Activated CD8-positive, alpha-beta memory T cell treated with anti-CD3 and anti-CD28 coated beads for 24 hours (primary cell): ENCODE measurements around the gene ANAPC16.
A peak's percentile ranks its signal among the peaks of the same experiment; 100 is the strongest.
"Not testable (repeated sequence)": the region's sequence is repeated elsewhere in the genome, so short reads cannot be mapped to it uniquely, and the experiment has no call there.

Experiments used
- DNase-seq: peaks from one replicate; pipeline ENCODE4 v3.0.0-alpha.2; 2020

Gene ANAPC16

DNA sequence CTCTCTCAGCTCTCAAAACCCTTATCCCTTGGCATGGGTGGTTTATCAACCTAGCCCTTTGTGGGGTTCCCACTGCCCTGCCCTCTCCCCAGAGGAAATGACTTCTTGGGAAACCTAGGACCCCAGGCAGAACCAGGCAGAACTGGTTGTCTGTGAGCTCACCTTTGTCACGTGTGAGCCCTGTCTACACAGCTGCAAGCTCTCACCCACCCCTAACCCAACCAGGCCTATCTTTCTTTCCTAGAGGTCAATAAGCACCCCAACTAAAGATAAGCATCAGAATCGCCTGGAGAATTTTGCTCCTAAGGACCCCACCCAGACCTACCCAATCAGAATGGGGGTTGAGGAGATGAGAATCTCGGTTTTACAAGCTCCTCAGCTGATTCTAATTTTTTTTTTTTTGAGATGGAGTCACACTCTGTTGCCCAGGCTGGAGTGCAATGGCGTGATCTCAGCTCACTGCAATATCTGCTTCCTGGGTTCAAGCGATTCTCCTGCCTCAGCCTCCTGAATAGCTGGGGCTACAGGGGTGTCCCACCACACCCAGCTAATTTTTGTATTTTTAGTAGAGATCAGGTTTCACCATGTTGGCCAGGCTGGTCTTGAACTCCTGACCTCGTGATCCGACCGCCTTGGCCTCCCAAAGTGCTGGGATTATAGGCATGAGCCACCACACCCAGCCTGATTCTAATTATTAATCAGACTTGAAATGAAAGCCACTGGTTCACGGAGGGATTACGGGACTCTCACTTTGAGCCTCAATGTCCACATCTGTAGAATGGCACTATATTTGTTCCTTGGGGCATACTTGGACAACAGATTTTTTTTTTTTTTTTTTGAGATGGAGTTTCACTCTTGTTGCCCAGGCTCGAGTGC lies 50.4 kb downstream of the ANAPC16 start:
- no peak for DNase-seq

DNA sequence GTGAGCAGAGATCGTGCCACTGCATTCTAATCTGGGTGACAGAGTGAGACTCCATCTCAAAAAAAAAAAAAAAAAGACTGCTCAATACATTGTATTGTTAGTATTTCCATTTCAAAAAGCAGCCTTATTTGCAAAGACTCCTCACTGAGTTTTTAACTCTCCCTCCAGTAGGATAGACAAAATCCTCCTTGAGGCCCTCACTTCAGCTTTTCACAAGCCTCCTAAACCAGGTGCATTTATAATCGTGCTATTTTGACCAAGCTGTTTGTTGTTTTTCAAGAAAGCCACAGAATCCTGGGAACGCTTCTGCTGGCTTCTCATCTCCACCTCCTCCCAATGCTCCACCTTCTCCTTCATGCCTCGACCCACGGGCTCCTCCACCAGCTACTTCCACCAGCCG lies 51.6 kb downstream of the ANAPC16 start:
- no peak for DNase-seq

DNA sequence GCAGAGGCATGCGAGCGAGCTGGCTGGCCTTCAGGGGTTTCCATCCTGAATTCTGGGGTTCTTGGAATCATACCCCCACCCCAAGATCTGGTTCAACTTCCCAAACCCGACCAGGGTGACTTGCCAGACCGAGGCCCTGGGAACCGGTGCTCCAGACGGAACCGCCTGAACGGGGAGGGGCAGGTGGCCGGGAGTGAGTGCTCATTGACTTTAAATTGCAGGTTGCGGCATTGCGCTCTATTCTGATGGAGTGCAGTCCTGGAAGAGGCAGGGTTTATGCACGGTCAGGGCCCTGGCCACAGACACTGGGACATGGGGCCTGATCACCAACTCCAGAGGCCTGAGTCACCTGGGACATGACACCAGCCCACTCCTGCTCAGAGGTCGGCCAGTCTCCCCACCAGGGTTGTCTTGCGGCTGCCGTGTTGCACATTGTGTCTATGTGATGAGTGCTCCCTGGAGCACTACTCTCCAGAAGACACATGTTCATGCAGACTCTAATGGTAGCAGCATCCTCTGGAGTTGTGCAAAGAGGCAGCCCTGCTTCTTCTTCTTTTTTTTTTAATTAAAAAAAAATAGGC lies 52.1 kb downstream of the ANAPC16 start:
- no peak for DNase-seq

DNA sequence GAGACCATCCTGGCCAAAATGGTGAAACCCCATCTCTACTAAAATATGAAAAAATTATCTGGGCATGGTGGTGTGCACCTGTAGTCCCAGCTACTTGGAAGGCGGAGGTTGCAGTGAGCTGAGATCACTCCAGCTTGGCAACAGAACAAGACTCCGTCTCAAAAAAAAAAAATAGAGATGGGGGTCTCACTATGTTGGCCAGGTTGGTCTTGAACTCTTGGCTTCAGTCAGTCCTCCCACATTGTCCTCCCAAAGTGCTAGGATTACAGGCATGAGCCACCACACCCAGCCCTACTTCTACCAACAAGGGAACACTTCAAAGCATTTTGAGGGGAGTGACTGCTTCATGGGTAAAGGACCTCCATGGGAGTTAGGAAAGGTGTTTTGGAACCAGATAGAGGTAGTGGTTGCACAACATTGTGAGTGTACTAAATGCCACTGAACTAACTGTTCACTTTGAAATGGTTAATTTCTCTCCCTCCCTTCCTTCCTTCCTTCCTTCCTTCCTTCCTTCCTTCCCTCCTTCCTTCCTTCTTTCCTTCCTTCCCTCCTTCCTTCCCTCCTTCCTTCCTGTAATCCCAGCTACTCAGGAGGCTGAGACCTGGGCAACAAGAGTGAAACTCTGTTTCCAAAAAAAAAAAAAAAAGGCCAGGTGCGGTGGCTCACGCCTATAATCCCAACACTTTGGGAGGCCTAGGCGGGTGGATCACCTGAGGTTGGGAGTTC lies 52.8 kb downstream of the ANAPC16 start:
- DNase-seq = not testable (repeated sequence)

DNA sequence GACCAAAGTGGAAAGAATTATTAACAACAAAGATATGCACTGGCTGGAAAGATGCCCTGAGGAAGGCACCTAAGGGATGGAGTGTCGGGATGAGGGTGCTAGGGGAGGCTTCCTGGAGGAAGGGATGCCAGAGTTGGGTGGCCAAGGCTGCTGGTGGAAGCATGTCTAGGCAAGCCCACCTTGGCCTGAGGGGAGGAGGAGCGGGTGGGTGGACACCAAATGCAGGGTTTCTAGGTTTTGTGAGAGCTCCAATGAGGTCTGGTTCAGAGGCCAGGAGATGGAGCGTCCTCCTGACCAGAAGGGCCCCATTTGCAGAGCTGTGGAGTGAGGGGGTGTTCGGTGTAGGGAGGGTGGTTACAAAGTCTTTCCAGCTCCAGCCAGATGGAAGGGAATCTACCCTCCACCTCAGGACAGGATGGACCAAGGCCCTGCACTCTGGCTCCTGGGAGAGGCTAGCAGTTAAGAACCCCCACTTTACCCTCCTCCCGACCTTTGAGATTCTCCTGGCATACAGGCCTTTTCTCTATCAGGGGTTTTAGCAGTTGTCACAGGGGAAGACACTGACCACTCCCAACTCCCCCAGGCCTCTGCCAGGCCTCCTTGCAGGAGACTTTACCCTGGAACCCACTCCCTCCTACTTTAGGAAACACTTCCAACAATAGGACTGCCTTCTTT lies 54.9 kb downstream of the ANAPC16 start:
- no peak for DNase-seq

DNA sequence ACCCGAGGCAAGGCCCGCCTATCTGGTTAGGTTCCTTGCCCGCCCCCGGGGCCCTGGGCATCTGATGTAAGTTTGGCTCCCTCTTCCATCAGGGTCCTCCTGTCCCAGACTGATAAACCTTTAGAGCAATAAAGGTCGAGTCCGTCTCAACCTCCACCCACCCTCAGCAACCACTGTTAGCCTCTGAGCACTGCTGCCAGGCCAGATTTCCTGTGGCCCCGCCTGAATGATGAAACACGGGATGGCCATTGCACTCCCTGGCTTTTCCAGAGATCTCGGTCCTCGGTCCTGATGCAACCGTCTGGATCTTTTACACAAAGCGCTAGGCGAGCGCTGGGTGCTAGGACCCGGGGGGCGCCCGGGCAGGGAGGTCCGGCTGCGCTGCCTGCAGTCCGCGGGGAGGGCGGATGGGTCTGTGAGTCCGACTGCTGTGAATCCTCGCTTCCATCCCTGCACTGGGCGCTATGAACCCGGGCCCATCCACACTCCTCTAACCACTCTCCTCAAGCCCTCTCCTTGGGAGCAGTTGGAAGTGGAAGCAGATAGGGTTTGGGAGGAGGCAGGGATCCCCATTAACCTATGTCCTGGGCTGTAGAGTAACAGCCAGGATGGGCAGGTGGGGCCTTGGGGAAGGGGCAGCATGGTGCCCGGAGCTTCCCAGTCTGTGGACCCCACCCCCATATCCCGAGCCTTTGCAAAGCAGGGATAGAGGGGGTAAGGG lies 57.0 kb downstream of the ANAPC16 start:
- peak; percentile 82 for DNase-seq

DNA sequence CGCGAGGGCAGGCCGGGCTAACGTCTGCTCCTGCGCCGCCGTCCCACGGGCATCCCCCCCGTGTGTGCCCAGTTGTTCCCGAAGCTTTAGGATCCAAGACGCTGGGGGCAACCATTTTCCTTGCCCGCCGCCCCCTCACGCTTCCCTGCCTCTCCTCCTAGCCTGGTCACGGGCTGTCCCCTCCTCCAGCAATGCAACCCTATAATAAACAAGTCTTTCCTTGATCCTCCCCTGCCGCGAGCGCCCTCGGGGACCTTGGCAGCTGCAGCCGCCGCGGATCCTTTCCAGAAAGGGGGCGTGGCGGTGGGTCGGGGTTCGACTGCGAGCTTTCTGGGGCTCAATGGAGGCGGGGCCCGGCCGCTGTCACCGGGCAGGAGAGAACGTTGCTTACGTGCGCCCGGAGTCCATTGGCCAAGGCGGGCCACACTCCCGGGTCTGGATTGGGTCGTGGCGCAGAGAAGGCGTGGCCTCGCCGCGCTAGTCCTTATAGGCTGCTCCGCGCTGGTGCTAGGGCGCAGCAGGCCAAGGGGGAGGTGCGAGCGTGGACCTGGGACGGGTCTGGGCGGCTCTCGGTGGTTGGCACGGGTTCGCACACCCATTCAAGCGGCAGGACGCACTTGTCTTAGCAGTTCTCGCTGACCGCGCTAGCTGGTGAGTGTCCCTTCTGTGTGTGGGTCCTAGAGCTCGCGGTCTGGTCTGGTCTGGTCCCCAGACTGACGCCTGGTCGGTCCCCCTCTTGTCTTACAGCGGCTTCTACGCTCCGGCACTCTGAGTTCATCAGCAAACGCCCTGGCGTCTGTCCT lies 57.8 kb downstream of the ANAPC16 start, which contains the start of gene DDIT4:
Gene DDIT4 (plus strand): TSS at position 515 of the 803 bp plus-strand sequence. CDS start 293 bp downstream, outside the sequence.
- peak; percentile 98 for DNase-seq

DNA sequence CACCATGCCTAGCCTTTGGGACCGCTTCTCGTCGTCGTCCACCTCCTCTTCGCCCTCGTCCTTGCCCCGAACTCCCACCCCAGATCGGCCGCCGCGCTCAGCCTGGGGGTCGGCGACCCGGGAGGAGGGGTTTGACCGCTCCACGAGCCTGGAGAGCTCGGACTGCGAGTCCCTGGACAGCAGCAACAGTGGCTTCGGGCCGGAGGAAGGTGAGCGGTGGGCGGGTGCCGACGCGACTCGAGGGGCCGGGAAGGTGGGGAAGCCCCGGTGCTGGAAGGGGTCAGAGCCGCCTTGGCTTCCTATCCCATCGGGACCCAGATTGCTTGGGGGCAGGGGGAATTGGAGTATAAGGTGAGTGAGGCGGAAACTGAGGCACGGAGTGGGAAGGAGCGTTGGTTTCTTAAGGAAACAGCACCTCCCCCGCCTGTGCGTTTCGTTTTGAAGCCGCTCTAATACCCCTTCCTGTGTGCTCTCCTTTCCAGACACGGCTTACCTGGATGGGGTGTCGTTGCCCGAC lies 58.5 kb downstream of the ANAPC16 start:
- DNase-seq = no peak

DNA sequence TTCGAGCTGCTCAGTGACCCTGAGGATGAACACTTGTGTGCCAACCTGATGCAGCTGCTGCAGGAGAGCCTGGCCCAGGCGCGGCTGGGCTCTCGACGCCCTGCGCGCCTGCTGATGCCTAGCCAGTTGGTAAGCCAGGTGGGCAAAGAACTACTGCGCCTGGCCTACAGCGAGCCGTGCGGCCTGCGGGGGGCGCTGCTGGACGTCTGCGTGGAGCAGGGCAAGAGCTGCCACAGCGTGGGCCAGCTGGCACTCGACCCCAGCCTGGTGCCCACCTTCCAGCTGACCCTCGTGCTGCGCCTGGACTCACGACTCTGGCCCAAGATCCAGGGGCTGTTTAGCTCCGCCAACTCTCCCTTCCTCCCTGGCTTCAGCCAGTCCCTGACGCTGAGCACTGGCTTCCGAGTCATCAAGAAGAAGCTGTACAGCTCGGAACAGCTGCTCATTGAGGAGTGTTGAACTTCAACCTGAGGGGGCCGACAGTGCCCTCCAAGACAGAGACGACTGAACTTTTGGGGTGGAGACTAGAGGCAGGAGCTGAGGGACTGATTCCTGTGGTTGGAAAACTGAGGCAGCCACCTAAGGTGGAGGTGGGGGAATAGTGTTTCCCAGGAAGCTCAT lies 59.0 kb downstream of the ANAPC16 start:
- DNase-seq = peak; percentile 91

DNA sequence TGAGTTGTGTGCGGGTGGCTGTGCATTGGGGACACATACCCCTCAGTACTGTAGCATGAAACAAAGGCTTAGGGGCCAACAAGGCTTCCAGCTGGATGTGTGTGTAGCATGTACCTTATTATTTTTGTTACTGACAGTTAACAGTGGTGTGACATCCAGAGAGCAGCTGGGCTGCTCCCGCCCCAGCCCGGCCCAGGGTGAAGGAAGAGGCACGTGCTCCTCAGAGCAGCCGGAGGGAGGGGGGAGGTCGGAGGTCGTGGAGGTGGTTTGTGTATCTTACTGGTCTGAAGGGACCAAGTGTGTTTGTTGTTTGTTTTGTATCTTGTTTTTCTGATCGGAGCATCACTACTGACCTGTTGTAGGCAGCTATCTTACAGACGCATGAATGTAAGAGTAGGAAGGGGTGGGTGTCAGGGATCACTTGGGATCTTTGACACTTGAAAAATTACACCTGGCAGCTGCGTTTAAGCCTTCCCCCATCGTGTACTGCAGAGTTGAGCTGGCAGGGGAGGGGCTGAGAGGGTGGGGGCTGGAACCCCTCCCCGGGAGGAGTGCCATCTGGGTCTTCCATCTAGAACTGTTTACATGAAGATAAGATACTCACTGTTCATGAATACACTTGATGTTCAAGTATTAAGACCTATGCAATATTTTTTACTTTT lies 59.7 kb downstream of the ANAPC16 start:
- no peak for DNase-seq

DNA sequence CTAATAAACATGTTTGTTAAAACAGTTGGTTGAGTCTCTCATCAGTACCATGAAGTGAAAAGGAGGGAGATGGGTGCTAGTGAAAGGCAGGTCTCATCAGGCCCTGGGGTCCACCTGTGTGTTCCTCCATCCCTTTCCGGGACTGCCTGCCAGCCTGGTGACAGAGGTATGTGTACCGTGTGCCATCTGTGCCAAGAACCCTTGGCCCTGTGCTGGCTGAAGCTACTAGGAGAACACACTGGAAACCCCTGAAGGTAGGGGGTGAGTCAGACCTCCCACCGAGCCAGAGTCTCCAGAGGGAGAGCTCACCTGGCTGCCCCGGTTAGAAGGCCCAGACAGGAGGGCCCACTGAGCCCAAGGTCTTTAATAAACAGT lies 60.2 kb downstream of the ANAPC16 start:
- no peak for DNase-seq

DNA sequence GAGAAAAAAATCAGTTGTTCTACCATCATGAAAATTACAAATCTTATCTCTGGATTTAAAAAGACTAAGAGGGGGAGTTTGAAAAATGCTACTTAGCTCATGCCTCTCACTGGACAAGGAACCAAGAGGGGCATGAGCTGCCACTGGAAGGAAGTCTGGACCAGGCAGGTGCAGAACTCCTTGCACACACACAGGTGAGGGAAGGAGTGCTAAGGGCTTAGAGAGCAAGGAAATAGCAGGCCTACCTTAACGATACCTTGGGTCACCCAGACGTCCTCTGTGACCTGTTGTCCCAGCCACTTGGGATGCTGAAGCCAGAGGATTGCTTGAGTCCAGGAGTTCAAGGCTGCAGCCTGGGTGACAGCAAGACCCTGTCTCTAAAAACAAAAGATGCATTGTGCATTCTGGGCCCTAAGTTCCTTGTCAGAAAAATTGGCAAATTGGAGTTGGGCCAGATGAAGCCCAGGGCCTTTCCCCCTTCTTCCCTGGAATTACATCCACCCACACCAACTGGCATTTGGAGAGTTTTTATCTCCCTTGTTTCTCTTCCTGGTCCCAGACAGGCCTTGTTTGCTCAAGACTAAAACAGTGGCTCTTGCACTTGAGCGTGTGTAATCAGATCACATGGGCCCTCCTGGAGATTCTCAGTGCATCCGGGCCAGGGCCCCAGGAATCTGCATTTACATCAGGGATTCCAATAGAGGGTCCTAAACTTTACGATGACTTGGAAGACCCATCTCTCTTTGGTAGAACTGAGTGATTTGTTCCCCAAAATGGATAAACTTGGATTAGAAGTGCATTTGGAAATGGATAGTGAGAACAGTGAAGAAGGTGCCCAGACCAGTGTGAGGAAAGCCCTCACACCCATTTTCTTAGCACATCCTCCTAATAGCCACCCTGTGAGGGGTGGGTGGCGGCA lies 60.9 kb downstream of the ANAPC16 start:
- DNase-seq = no peak

DNA sequence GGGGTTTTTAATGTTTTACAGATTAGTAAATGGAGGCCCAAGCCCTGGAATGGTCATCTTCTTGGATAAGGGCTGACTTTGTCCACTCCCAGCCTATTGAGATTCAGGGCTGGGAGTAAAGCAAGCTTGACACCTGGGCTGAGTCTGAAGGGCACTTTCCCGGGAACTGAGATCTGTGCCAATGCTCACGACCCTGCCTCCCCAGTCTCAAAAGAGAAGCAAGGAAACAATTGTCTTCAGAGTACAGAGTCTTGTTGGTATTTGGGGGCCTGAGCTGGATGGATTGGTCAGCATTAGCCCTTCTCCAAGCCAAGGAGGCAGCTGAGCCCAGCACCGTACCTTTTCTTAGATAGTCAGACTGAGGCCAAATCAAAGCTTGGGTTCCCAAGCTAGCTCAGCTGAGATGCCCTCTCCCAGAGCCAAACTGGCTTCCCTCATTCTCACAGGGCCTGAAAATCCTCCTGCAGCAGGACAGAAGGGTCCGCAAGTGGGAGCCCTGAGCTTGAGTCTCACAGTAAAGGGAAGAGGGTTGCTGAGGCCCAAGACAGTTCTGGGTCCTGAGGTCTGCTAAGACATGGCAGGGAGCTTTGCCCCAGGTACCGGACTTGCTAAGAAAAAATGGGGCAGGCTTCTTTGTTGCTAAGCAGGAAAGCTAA lies 61.7 kb downstream of the ANAPC16 start:
- DNase-seq = no peak

DNA sequence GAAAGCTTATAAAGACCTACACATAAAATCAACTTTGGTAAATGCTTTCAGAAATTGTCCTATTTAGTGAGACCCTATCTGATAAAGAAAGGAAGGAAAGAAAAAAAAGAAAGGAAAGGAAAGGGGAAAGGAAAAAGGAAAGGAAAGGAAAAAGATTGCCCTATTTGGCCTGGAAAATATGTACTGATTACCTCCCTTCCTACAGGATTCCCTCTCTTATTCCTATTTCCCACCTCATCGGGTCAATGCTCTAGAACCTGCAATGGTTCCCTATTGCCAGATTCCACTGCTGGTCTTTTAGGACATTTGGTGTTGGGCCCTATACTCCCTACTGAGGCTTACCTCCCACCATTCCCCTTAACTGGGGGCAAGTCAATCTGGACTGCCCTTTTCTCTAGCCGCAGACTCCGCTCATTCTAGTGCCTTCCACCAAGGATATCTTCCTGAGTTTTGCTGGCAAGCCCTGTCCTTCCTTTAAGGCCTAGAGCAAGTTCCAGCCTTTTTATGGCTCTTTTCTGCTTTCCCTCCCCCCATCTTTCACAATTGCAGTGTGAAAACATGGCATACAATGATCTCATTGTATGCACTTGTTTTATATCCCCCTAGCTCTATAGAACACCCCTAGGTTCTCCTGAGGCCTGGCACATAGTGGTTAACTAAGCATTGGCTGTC lies 62.3 kb downstream of the ANAPC16 start:
- no peak for DNase-seq

DNA sequence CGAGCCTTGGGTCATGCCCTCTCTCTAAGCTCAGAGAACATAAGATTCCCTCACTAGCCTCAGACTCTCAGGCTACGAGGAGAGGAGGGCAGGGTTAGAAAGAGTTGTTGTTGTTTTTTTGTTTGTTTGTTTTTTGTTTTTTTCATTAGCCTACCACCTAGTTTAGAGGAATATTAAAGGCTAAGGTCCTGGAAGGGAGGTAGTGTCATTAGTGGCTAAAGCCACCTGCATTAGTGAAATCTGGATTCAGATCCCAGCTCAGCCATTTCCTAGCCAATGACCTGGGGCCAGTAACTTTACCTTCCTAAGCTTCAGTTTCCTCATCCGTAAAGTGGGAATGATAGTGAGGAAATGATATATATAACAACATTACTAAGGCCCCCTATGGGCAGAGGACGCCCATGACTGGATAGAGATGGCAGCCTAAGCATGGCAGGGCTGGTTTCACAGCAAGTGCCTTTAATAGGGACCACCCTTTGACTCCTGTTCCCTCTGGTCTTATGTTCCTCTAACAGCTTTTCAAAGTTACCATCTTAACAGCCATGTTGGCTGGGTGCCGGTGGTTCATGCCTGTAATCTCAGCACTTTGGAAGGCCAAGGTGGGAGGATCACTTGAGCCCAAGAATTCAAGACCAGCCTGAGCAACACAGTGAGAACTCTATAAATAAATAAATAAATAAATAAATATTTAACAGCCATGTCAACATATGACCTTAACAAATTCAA lies 63.0 kb downstream of the ANAPC16 start:
- no peak for DNase-seq

DNA sequence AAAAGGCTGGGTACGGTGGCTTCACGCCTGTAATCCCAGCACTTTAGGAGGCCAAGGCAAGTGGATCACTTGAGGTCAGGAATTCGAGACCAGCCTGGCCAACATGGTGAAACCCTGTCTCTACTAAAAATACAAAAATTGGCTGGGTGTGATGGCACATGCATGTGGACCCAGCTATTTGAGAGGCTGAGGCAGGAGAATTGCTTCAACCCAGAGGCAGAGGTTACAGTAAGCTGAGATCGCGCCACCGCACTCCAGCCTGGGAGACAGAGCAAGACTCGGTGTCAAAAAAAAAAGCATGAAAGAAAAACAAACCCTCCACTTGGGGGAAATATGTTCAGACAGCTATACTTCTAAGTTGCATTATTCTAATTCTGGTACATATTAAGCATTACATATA lies 63.8 kb downstream of the ANAPC16 start:
- not testable (repeated sequence) for DNase-seq

DNA sequence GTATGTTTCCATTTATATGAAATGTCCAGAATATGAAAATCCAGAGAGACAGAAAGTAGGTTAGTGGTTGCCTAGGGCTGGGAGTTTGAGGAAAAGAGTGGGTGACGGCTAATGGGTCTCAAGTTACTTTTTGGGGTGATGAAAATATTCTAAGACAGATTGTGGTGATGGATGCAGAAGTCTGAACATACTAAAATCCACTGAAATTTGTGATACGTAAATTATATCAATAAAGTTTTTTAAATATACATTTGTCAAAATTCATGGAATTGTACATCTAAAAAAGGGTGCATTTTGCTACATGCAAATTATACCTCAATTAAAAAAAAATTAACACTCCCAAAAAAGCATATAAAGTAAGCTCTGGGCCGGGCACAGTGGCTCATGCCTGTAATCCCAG lies 67.3 kb downstream of the ANAPC16 start:
- DNase-seq = no peak
